ENCODE results near the gene CMPK2.

DNA sequence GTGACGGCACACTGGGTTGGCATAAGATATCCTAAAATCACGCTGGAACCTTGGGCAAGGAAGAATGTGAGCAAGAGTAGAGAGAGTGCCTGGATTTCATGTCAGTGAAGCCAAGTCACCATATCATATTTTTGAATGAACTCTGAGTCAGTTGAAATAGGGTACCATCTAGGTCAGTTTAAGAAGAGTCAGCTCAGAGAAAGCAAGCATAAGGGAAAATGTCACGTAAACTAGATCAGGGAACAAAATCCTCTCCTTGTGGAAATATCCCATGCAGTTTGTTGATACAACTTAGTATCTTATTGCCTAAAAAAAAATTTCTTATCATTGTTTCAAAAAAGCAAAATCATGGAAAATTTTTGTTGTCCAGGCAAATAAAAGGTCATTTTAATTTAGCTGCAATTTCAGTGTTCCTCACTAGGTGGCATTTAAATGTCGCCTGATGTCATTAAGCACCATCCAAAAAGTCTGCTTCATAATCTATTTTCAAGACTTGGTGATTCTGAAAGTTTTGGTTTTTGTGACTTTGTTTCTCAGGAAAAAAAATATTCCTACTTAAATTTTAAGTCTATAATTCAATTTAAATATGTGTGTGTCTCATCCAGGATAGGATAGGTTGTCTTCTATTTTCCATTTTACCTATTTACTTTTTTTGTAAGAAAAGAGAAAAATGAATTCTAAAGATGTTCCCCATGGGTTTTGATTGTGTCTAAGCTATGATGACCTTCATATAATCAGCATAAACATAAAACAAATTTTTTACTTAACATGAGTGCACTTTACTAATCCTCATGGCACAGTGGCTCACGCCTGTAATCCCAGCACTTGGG lies 31.4 kb upstream of the CMPK2 start:
- TF ChIP-seq, protein P1, sequence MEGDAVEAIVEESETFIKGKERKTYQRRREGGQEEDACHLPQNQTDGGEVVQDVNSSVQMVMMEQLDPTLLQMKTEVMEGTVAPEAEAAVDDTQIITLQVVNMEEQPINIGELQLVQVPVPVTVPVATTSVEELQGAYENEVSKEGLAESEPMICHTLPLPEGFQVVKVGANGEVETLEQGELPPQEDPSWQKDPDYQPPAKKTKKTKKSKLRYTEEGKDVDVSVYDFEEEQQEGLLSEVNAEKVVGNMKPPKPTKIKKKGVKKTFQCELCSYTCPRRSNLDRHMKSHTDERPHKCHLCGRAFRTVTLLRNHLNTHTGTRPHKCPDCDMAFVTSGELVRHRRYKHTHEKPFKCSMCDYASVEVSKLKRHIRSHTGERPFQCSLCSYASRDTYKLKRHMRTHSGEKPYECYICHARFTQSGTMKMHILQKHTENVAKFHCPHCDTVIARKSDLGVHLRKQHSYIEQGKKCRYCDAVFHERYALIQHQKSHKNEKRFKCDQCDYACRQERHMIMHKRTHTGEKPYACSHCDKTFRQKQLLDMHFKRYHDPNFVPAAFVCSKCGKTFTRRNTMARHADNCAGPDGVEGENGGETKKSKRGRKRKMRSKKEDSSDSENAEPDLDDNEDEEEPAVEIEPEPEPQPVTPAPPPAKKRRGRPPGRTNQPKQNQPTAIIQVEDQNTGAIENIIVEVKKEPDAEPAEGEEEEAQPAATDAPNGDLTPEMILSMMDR (IDR thresholded peaks at IDR 0.05): peak; percentile 37 to 74 (median 64)
- no peak for TF ChIP-seq POLR2A (IDR thresholded peaks at IDR 0.05)
